Pulmonary artery endothelial cell (primary cell): ENCODE results near the gene SLC16A10. TPM values are rescaled to one million over a fixed set of nuclear protein-coding genes. Genes with fewer than 3 reads are reported as not detected.
"Not testable (repeated sequence)": the region's sequence is repeated elsewhere in the genome, so short reads cannot be mapped to it uniquely, and the experiment has no call there.

ENCODE experiments used
- DNase-seq: peaks from one replicate; pipeline ENCODE4 v3.0.0-alpha.2; 2011; ENCODE audit warnings: low read depth, low spot score
- total RNA-seq: library from RNA; depleted of rRNA; stranded (reverse); fragments of >200 nt; gene quantifications from 2 replicates; pipeline ENCODE4 v1.2.3, GENCODE V29; 2014

Gene SLC16A10
- total RNA-seq, 1 donor from 2014 or later, result not detected

DNA sequence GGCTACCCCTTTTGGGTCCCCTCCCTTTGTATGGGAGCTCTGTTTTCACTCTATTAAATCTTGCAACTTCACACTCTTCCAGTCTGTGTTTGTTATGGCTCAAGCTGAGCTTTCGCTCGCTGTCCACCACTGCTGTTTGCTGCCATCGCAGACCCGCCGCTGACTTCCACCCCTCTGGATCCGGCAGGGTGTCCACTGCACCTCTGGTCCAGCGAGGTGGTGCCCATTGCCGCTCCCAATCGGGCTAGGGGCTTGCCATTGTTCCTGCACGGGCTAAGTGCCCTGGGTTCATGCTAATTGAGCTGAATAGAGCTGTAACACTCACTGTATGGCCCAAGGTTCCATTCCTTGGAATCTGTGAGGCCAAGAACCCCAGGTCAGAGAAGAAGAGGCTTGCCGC, 43.7 kb downstream of the SLC16A10 start:
- DNase-seq, result not testable (repeated sequence)

DNA sequence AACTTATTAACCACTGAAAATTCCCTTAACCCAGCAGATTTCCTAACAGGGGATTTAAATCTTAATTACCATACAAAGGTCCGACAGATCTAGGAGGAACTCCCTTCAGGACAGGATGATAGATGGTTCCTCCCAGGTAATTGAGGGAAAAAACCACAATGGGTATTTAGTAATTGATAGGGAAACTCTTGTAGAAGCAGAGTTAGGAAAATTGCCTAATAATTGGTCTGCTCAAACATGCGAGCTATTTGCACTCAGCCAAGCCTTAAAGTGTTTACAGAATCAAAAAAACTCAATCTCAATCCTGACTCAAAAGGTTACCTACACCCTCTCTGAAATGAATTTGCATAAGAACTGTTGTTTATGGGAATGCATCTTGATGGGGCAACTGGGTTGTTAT, 45.4 kb downstream of the SLC16A10 start:
- DNase-seq, result not testable (repeated sequence)

- DNase-seq, result not testable (repeated sequence)
Observed at GRCh38 chr6:111134236-111134869, 47.0 kb downstream of the SLC16A10 start.

- DNase-seq, result not testable (repeated sequence)
Observed at GRCh38 chr6:111137489-111138093, 50.3 kb downstream of the SLC16A10 start.

GRCh38 chr6:111147440-111147839, 60.1 kb downstream of the SLC16A10 start:
- DNase-seq, result no peak

DNA sequence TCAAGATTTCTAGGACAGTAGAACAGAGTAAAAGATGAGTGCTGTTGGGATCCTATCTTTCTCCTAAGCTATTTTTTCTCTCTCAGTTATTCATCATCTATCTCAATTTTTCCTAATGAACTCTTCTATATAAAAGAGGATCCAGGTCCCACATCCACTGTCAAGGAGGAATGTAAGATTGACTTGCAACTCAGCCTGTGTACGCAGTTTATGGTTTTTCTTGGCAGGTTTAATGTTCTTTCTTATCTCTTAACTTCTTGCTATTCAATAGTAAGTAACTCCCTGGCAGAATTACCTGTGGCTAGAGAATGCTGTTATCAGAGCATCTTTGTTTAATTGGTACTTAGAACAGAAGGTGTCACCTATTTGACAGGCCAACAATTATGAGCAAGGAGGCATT, 60.8 kb downstream of the SLC16A10 start:
- DNase-seq, result no peak

DNA sequence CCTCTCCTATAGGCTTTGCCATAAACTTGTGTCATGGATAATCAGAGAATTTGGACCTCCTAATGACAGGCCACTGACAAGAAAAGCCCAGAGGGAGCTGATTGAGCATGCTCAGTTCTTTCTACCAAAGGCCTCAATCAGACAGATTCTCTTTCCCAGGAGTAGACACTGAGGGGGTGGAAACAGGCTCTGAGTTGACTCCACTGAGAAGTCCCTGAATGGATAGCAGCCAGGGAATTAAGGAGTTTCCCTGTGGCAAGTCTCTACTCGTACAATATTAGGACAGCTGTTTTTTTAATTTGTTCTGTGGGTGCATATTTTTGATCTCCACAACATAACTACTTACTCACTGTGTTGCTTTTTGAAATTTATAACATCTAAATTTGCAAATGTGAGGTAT, 63.3 kb downstream of the SLC16A10 start:
- no peak for DNase-seq

GRCh38 chr6:111154981-111155380, 67.7 kb downstream of the SLC16A10 start:
- no peak for DNase-seq

GRCh38 chr6:111157412-111157811, 70.1 kb downstream of the SLC16A10 start:
- no peak for DNase-seq

DNA sequence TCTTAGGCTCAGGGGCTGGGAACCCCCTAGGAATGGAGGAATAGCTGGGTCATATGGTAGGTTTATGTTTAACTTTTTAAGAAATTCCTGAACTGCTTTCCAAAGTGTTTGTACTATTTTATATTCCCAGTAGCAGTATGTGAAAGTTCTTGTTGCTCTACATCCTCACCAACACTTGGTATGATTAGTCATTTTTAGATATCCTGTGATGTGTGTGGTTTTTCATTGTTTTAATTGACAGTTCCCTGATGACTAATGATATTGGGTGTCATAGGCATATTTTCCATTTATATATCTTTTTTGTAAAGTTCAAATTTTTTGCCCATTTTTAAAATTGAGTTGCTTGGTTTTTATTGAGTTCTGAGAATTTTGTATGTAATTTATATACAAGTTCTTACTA, 72.3 kb downstream of the SLC16A10 start:
- no peak for DNase-seq

DNA sequence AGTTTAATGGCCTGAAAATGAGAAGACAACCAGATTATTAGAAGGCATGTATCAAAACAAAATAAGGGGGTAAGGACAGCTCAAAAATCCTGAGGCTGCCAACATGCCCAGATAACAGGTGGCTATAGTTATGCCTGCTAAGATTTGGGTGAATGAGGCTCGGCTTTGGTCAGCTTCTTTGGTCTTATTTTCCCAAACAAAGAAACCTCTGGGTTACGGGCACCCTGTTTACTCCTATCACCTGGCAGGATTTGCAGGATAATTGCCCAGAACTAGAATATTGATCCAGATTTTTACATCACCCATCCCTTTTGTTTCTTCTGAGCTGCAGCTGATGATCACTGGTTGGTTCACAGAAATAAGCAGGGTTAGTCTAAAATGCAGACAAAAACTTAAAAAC, 74.3 kb downstream of the SLC16A10 start:
- DNase-seq, result no peak

DNA sequence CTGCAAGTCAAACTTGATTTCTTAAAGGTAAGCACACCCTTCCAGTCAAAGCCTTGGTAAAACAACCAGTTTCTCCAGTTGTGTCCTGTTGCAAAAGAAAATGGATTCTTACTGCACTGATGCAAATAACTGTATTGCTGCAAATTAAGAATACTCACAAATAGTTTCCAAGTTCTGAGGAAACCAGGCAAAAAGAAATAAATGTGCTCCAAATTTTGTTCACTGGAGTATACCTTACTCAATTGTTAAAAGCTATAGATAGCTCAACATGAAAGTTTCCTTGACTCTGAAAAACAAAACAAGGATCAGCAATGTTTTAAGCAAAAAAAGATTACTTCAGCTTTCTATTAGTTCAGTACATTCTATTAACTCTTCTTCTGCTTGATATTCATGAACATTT, 75.2 kb downstream of the SLC16A10 start:
- DNase-seq, result no peak

DNA sequence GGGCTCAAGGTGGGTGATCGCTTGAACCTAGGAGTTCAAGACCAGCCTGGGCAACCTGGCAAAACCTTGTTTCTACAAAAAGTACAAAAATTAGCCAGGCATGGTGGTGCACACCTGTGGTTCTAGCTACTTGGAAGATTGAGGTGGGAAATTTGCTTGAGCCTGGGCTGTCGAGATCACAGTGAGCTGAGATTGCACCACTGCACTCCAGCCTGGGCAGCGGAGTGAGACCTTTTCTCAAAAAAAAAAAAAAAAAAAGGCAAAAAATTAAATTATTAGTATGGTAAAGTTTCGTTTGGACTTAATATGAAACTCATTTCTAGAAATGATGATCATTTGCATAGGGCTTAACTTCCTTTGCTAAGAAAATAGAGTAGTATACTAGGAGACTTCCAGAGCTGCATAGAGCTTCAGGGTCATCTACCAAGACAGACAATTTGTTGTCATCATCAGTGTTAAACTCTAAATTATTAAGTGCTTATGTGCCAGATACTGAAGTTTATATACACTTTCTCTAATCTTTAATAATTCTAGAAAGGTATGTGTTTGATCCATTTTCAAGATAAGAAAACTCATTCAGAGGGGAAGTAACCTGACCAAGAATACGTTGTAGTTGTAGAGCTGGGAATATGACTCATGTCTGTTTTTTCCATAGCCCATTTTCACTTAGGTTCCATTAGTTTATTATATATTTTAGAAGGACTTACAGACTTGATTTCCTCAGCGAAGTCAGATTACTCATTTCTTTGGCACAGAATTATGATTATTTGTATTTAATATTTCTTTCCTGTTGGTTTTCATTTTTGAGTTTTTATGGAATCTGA, 84.5 kb downstream of the SLC16A10 start:
- no peak for DNase-seq

- DNase-seq, result no peak
Observed at GRCh38 chr6:111172563-111172962, 85.3 kb downstream of the SLC16A10 start.

- DNase-seq, result no peak
Observed at GRCh38 chr6:111173341-111173740, 86.0 kb downstream of the SLC16A10 start.

- DNase-seq, result no peak
Observed at GRCh38 chr6:111173946-111174345, 86.6 kb downstream of the SLC16A10 start.

DNA sequence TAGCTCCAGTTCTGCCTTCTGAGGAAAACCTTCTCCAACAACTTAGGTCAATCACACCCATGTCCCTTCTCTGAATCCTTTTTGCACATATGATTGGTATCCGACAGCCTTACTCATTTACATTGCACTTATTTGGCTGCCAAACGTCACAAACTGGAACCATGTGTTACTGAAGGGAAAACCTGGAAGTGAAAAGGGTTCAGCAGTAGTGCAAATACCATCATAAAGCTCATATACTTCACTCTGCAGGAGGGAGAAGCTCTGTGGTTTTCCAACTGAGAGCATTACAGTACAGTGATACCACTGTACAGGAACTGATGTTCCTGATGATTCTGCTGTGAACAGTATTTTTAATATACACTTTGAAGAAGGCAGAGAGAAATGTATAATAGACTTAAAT, 87.8 kb downstream of the SLC16A10 start:
- no peak for DNase-seq

- no peak for DNase-seq
Observed at GRCh38 chr6:111176038-111176759, 88.9 kb downstream of the SLC16A10 start.

DNA sequence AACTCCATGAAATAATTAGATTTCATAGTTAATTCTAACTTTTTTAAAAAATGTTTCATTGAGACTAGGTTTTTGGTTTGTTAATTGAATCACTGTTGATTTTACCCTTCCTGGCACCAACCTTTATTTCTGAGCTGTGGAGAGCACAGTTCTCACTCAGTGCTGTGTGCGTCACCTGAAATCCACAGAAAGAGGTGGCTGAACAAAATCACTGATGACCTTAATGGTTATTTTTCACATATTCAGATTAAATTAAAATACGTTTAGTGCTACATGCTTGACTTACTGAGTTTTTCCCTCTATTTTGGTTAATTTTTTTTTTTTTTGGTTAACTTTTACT, 89.4 kb downstream of the SLC16A10 start:
- DNase-seq, result no peak

DNA sequence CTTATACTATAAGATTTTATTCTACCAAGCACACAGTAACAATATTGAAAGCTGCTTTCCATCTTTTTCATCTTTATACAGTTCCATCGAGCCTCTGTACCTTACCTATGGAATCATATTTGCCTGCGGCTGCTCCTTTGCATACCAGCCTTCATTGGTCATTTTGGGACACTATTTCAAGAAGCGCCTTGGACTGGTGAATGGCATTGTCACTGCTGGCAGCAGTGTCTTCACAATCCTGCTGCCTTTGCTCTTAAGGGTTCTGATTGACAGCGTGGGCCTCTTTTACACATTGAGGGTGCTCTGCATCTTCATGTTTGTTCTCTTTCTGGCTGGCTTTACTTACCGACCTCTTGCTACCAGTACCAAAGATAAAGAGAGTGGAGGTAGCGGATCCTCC, 89.8 kb downstream of the SLC16A10 start:
- DNase-seq, result no peak

GRCh38 chr6:111183702-111184517, 96.6 kb downstream of the SLC16A10 start:
- no peak for DNase-seq
